SKM-1 (cell line): ENCODE results near the gene SNAPC5.
"Not testable (repeated sequence)": the region's sequence is repeated elsewhere in the genome, so short reads cannot be mapped to it uniquely, and the experiment has no call there.

Source experiments
- DNase-seq: peaks from one replicate; lab custom pipeline; 2025; ENCODE audit not compliant: unreplicated experiment; lab: John Stamatoyannopoulos, UW

Gene SNAPC5

GRCh38 chr15:66497502-66498455 is at the start of gene SNAPC5:
SNAPC5 (minus strand) TSS chr15:66497762; CDS start chr15:66497731, 31 bp downstream.
- peak; percentile 87 for DNase-seq

- DNase-seq, result no peak
These were observed 47.7 kb upstream of the SNAPC5 start for GRCh38 chr15:66545255-66545654.

GRCh38 chr15:66542896-66543295 is 45.3 kb upstream of the SNAPC5 start:
- no peak for DNase-seq

- DNase-seq, result no peak
These were observed 37.5 kb upstream of the SNAPC5 start for GRCh38 chr15:66535056-66535455.

- no peak for DNase-seq
These were observed 27.3 kb upstream of the SNAPC5 start for GRCh38 chr15:66524838-66525237.

- no peak for DNase-seq
These were observed 26.4 kb upstream of the SNAPC5 start for GRCh38 chr15:66523926-66524325.

- DNase-seq, result no peak
These were observed 18.4 kb upstream of the SNAPC5 start for GRCh38 chr15:66515901-66516322.

GRCh38 chr15:66514586-66514985 is 17.0 kb upstream of the SNAPC5 start:
- no peak for DNase-seq

GRCh38 chr15:66508293-66508883 is 10.8 kb upstream of the SNAPC5 start:
- no peak for DNase-seq

GRCh38 chr15:66505818-66506217 is 8.3 kb upstream of the SNAPC5 start:
- no peak for DNase-seq

- no peak for DNase-seq
These were observed 7.9 kb upstream of the SNAPC5 start for GRCh38 chr15:66505430-66505811.

- DNase-seq, result peak; percentile 75
These were observed 7.2 kb upstream of the SNAPC5 start, which contains the start of the genes RPL4 and ZWILCH for GRCh38 chr15:66504563-66505429. RPL4 (minus strand) TSS chr15:66504855; CDS start chr15:66504790, 65 bp downstream. ZWILCH (plus strand) TSS chr15:66505326; CDS start chr15:66505339, 13 bp downstream.

GRCh38 chr15:66503780-66504562 is 6.4 kb upstream of the SNAPC5 start:
- DNase-seq, result no peak

- not testable (repeated sequence) for DNase-seq
These were observed 5.6 kb upstream of the SNAPC5 start for GRCh38 chr15:66503041-66503648.

- no peak for DNase-seq
These were observed 4.9 kb upstream of the SNAPC5 start for GRCh38 chr15:66502491-66502890.

GRCh38 chr15:66500346-66500745 is 2.8 kb upstream of the SNAPC5 start:
- DNase-seq, result not testable (repeated sequence)

GRCh38 chr15:66498501-66499386 is 1.2 kb upstream of the SNAPC5 start:
- DNase-seq, result no peak

GRCh38 chr15:66496951-66497501 is 536 bp downstream of the SNAPC5 start:
- no peak for DNase-seq

- no peak for DNase-seq
These were observed 3.3 kb downstream of the SNAPC5 start for GRCh38 chr15:66494262-66494661.
